GM12878 (cell line): ENCODE data around the gene LY6G6D. TPM values are rescaled to one million over a fixed set of nuclear protein-coding genes. Genes with fewer than 3 reads are reported as not detected.
"Not testable (repeated sequence)": the region's sequence is repeated elsewhere in the genome, so short reads cannot be mapped to it uniquely, and the experiment has no call there.

Experiments
- ATAC-seq: fragments of 200-7000 bp; cut with Tn5 transposase; 3 replicates; pipeline ENCODE4 v1.9.1; 2020; ENCODE audit warnings: mild to moderate bottlenecking, moderate library complexity
- BruUV-seq: library from RNA; stranded (reverse); fragments of 400-500 nt; replicated peaks from 2 replicates; lab custom pipeline; 2021; lab: Mats Ljungman, UMichigan
- CTCF ChIA-PET: fragments of 300-600 bp; sonication (Branson Sonifier 250); formaldehyde crosslinking; extraction: SDS; loops from one replicate; lab custom pipeline; 2021; ENCODE audit warnings: inconsistent platforms; lab: Yijun Ruan, JAX
- POLR2A ChIA-PET: fragments of 350-600 bp; formaldehyde crosslinking; extraction: SDS; loops from one replicate; lab custom pipeline; 2021; ENCODE audit warnings: inconsistent platforms; lab: Charles Lee
- RAD21 ChIA-PET: fragments of 300-600 bp; sonication (Branson Sonifier 250); formaldehyde crosslinking; loops from one replicate; lab custom pipeline; 2023; ENCODE audit warnings: antibody characterized with exemption; ENCODE audit not compliant: unreplicated experiment; lab: Charles Lee
- SMC1A ChIA-PET: fragments of 300-600 bp; sonication (Branson Sonifier 250); formaldehyde crosslinking; loops from one replicate; lab custom pipeline; 2023; ENCODE audit not compliant: unreplicated experiment, uncharacterized antibody; lab: Charles Lee
- DNase-seq: peaks from one replicate; pipeline ENCODE4 v3.0.0-alpha.2; 2011; ENCODE audit warnings: low read depth, low spot score
- FAIRE-seq: peaks from 3 replicates; lab custom pipeline; 2011; peaks lifted over from hg19 to GRCh38; lab: Jason Lieb, UNC
- H2AFZ ChIP-seq: 2 replicates; pipeline ENCODE4 v1.6.0; 2011; ENCODE audit warnings: low read depth, low read length, control low read depth; ENCODE audit not compliant: control insufficient read depth
- H3K27ac ChIP-seq: 2 replicates; pipeline ENCODE4 v1.5.1; 2011; ENCODE audit warnings: control low read depth; ENCODE audit not compliant: control insufficient read depth, insufficient read depth
- H3K27me3 ChIP-seq, 2 experiments: replicated peaks in 1 of 2; 2 replicates each; pipeline versions ENCODE4 v1.6.0 to v1.6.1; 2011; ENCODE audit warnings: low read length in 1 of 2; ENCODE audit not compliant: control insufficient read depth in 2 of 2, insufficient read depth in 2 of 2
- H3K36me3 ChIP-seq, 2 experiments: 2 replicates each; pipeline ENCODE4 v1.5.1; 2011; ENCODE audit warnings: low read length in 1 of 2; ENCODE audit not compliant: control insufficient read depth in 2 of 2, insufficient read depth in 2 of 2
- H3K4me1 ChIP-seq: 2 replicates; pipeline ENCODE4 v1.6.1; 2011; ENCODE audit warnings: mild to moderate bottlenecking, low read length, moderate library complexity, mixed read lengths; ENCODE audit not compliant: control insufficient read depth, insufficient read depth
- H3K4me2 ChIP-seq: 2 replicates; pipeline ENCODE4 v1.6.0; 2011; ENCODE audit warnings: control low read depth; ENCODE audit not compliant: control insufficient read depth, insufficient read depth
- H3K4me3 ChIP-seq: fragments of 200-600 bp; sonication (generic); 2 replicates; pipeline ENCODE4 v1.5.1; 2016
- H3K79me2 ChIP-seq: 2 replicates; pipeline ENCODE4 v1.6.0; 2011; ENCODE audit warnings: low read length; ENCODE audit not compliant: control insufficient read depth, insufficient read depth
- H3K9ac ChIP-seq: 2 replicates; pipeline ENCODE4 v1.8.0; 2011; ENCODE audit warnings: low read length, control low read depth, mixed read lengths; ENCODE audit not compliant: control insufficient read depth, insufficient read depth
- H3K9me3 ChIP-seq: replicated peaks from 3 replicates; pipeline ENCODE4 v1.5.1; 2011; ENCODE audit warnings: mild to moderate bottlenecking, low read length; ENCODE audit not compliant: control insufficient read depth, insufficient read depth
- H4K20me1 ChIP-seq: 2 replicates; pipeline ENCODE4 v1.6.0; 2011; ENCODE audit not compliant: control insufficient read depth, insufficient read depth
- GABPA ChIP-seq: IDR thresholded peaks from 2 replicates; pipeline ENCODE4 v1.6.1; 2014; ENCODE audit warnings: antibody characterized with exemption, low read depth, mild to moderate bottlenecking, inconsistent platforms
- JUND ChIP-seq: IDR thresholded peaks from 2 replicates; pipeline ENCODE4 v1.6.1; 2012; ENCODE audit warnings: low read depth, mild to moderate bottlenecking, low read length, improper control_type of control experiment, moderate library complexity
- NFIC ChIP-seq: IDR thresholded peaks from 2 replicates; pipeline ENCODE4 v1.6.1; 2012; ENCODE audit warnings: low read depth, mild to moderate bottlenecking, inconsistent platforms, low read length, moderate library complexity
- NFXL1 ChIP-seq: fragments of 450-650 bp; IDR thresholded peaks from 2 replicates; pipeline ENCODE4 v1.6.1; 2017; ENCODE audit warnings: antibody characterized with exemption, mild to moderate bottlenecking, borderline replicate concordance
- SRF ChIP-seq, 2 experiments: IDR thresholded peaks; 2 replicates each; pipeline ENCODE4 v1.6.1; 2011; ENCODE audit warnings: low read depth in 2 of 2, low read length in 2 of 2, mild to moderate bottlenecking in 1 of 2, moderate library complexity in 1 of 2
- SUZ12 ChIP-seq: fragments of 200-600 bp; sonication (generic); IDR thresholded peaks from one replicate; pipeline ENCODE4 v1.6.1; 2018; ENCODE audit warnings: antibody characterized with exemption, mild to moderate bottlenecking; ENCODE audit not compliant: unreplicated experiment
- TBL1XR1 ChIP-seq: IDR thresholded peaks from 2 replicates; pipeline ENCODE4 v1.6.1; 2012; ENCODE audit warnings: low read depth, low read length, improper control_type of control experiment
- ZNF207 ChIP-seq: fragments of 450-650 bp; IDR thresholded peaks from 2 replicates; pipeline ENCODE4 v1.6.1; 2014; ENCODE audit warnings: antibody characterized with exemption, mild to moderate bottlenecking, borderline replicate concordance
- ZNF217 ChIP-seq: fragments of 450-650 bp; IDR thresholded peaks from 2 replicates; pipeline ENCODE4 v1.6.1; 2017; ENCODE audit warnings: antibody characterized with exemption, mild to moderate bottlenecking
- WGBS: methylation state at CpG from one replicate; pipeline ENCODE4 v1.1.6; 2016; ENCODE audit warnings: low lambda C conversion rate; ENCODE audit not compliant: insufficient replicate concordance, insufficient coverage; ENCODE audit errors: missing lambda C conversion rate; 5-methylcytosine and 5-hydroxymethylcytosine counted together
- in situ Hi-C: fragments of 300-500 bp; cut with MboI; formaldehyde crosslinking; loops from 9 replicates; pipeline ENCODE4 v1.14.3; 2018; ENCODE audit warnings: mixed read lengths
- intact Hi-C: fragments of 100-400 bp; cut with micrococcal nuclease; formaldehyde crosslinking; loops from one replicate; pipeline ENCODE4 v1.14.2; 2022; ENCODE audit not compliant: unreplicated experiment
- polyA plus RNA-seq, 11 experiments: library from polyadenylated mRNA; depleted of rRNA in 4 of 11; unstranded in 6 of 11; stranded (reverse) in 5 of 11; fragments of >200 nt; fragmentation: Nextera tagmentation in 4 of 11; fragmentation: Illumina TruSeq in 1 of 11; extraction: Ambion mirVana in 4 of 11; extraction: Trizol in 1 of 11; gene quantifications; 1 replicate in 1 of 11; 2 replicates in 10 of 11; pipeline versions ENCODE4 v1.2.1 to v1.2.3, GENCODE V29; 2011 to 2016; ENCODE audit warnings: inconsistent platforms in 2 of 11, missing spikeins in 2 of 11, low read depth in 1 of 11
- total RNA-seq, 4 experiments: library from RNA; depleted of rRNA in 3 of 4; stranded (reverse); fragments of >200 nt in 3 of 4; fragmentation: Illumina TruSeq in 1 of 4; extraction: Trizol in 1 of 4; gene quantifications; 2 replicates each; pipeline versions ENCODE4 v1.2.1 to v1.2.3, GENCODE V29; 2013 to 2021
- TF ChIP-seq, protein P1 (sequence below): fragments of 450-650 bp; IDR thresholded peaks from 2 replicates; pipeline ENCODE4 v1.6.1; 2017; ENCODE audit warnings: borderline replicate concordance
- TF ChIP-seq, protein P2 (sequence below): fragments of 450-650 bp; IDR thresholded peaks from 2 replicates; pipeline ENCODE4 v1.6.1; 2017; ENCODE audit warnings: mild to moderate bottlenecking, moderate library complexity

LY6G6D gene
- total and polyA plus RNA-seq, 10 of the 15 experiments (the other 5 are each of a cell fraction or from before 2014, with no cell fraction given): not detected

DNA sequence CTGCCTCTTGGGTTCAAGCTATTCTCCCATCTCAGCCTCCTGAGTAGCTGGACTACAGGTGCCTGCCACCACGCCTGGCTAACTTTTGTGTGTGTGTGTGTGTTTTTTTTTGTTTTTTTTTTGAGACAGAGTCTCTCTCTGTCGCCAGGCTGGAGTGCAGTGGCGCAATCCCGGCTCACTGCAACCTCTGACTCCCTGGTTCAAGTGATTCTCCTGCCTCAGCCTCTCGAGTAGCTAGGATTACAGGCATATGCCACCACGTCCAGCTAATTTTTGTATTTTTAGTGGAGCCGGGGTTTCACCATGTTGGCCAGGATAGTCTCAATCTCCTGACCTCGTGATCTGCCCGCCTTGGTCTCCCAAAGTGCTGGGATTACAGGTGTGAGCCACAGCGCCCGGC is 6.0 kb upstream of the LY6G6D start:
- H3K36me3 ChIP-seq, H3K9me3 ChIP-seq, RAD21 ChIA-PET, ATAC-seq, SMC1A ChIA-PET, DNase-seq, H3K4me2 ChIP-seq, H4K20me1 ChIP-seq, H3K4me1 ChIP-seq, in situ Hi-C loops, H3K27ac ChIP-seq, intact Hi-C loops, FAIRE-seq, H3K79me2 ChIP-seq, H3K27me3 ChIP-seq, H3K4me3 ChIP-seq, H3K9ac ChIP-seq, BruUV-seq, H2AFZ ChIP-seq: not testable (repeated sequence)
- POLR2A ChIA-PET: interaction anchor here (0.6 kb wide), 2 partner anchors 43 to 175 kb away, joined by 3 read pairs; no protein-coding TSS in a partner anchor
- 43% methylated on average over 11 of the region's 11 CpGs for WGBS
- CTCF ChIA-PET: interaction anchor here (1.1 kb wide), 1 partner anchor 98 kb away, joined by 3 read pairs; the partner anchor contains the start of gene LSM2

DNA sequence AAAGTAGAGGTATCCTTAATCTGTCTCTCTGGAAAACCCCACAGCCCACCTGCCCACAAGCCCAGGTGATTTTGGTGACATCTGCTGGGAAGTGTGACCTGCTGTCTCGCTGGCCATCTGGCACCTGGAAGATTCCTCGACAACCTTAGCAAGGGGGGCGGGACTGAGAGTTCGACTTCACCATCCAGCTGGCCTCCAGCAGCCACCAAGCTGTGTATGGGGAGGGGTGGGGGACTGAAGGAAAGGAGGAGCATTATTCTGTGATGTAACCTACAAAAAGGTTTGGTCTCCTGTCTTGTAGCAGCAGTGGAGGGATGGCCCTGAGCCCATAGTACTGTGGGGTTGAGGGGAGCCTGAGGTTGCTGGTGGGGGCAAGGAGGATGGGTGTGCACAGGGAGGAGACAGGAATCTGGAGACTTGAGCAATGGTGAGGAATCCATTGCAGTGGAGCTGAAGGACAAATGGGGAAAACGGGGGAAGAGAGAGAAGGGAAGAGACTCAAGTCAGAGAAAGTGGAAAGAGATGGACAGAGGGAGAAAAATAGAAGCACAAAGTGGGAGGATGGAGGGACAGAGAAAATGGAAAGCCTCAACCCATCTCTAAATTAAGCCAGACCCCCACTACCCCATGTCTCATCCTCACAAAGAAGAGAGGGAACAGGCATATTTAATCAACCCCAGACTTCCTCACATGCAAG is 4.5 kb upstream of the LY6G6D start:
- Histone ChIP-seq H3K4me3 (no peak overlapping the region), H3K4me1 (no peaks in the 10 kb centered on the region), H3K9ac (no peak overlapping the region), H3K36me3 (no peaks in the 10 kb centered on the region), H2AFZ (no peak overlapping the region), H3K9me3 (no peaks in the 10 kb centered on the region), H4K20me1 (no peaks in the 10 kb centered on the region), H3K27ac (no peak overlapping the region), H3K79me2 (no peaks in the 10 kb centered on the region), H3K4me2 (no peak overlapping the region), H3K27me3 (peaks cover 0 to 2% of the 10 kb centered on the region in 2 experiments; a peak in 3 of 4 replicates)
- SMC1A ChIA-PET: no interaction called here
- FAIRE-seq (no peak), DNase-seq (no peak), ATAC-seq (peak; percentile 20; the same call in 2 of the 3 replicates)
- RAD21 ChIA-PET: no interaction called here
- WGBS: 20% methylated on average over 5 of the region's 5 CpGs
- POLR2A ChIA-PET: no interaction called here
- in situ Hi-C loops (no loop called here), intact Hi-C loops (no loop called here)
- CTCF ChIA-PET: interaction anchor here (1.7 to 2.9 kb wide), 2 partner anchors 28 to 59 kb away, joined by 3 to 14 read pairs; no protein-coding TSS in a partner anchor
- BruUV-seq: no TSS peak
- TF ChIP-seq TBL1XR1: no peak
- TF ChIP-seq, protein P1, sequence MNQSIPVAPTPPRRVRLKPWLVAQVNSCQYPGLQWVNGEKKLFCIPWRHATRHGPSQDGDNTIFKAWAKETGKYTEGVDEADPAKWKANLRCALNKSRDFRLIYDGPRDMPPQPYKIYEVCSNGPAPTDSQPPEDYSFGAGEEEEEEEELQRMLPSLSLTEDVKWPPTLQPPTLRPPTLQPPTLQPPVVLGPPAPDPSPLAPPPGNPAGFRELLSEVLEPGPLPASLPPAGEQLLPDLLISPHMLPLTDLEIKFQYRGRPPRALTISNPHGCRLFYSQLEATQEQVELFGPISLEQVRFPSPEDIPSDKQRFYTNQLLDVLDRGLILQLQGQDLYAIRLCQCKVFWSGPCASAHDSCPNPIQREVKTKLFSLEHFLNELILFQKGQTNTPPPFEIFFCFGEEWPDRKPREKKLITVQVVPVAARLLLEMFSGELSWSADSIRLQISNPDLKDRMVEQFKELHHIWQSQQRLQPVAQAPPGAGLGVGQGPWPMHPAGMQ: no peak
- TF ChIP-seq, protein P2, sequence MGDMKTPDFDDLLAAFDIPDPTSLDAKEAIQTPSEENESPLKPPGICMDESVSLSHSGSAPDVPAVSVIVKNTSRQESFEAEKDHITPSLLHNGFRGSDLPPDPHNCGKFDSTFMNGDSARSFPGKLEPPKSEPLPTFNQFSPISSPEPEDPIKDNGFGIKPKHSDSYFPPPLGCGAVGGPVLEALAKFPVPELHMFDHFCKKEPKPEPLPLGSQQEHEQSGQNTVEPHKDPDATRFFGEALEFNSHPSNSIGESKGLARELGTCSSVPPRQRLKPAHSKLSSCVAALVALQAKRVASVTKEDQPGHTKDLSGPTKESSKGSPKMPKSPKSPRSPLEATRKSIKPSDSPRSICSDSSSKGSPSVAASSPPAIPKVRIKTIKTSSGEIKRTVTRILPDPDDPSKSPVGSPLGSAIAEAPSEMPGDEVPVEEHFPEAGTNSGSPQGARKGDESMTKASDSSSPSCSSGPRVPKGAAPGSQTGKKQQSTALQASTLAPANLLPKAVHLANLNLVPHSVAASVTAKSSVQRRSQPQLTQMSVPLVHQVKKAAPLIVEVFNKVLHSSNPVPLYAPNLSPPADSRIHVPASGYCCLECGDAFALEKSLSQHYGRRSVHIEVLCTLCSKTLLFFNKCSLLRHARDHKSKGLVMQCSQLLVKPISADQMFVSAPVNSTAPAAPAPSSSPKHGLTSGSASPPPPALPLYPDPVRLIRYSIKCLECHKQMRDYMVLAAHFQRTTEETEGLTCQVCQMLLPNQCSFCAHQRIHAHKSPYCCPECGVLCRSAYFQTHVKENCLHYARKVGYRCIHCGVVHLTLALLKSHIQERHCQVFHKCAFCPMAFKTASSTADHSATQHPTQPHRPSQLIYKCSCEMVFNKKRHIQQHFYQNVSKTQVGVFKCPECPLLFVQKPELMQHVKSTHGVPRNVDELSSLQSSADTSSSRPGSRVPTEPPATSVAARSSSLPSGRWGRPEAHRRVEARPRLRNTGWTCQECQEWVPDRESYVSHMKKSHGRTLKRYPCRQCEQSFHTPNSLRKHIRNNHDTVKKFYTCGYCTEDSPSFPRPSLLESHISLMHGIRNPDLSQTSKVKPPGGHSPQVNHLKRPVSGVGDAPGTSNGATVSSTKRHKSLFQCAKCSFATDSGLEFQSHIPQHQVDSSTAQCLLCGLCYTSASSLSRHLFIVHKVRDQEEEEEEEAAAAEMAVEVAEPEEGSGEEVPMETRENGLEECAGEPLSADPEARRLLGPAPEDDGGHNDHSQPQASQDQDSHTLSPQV: no peak
- no peak for TF ChIP-seq SRF (IDR thresholded peaks at IDR 0.05; ENCODE audit: low read depth in 2 of 2, low read length in 2 of 2)
- no peak for TF ChIP-seq JUND
- no peak for TF ChIP-seq NFIC
- TF ChIP-seq ZNF217: no peak
- TF ChIP-seq ZNF207: no peak
- no peak for TF ChIP-seq GABPA
- TF ChIP-seq SUZ12: no peak
- TF ChIP-seq NFXL1: no peak
